Suppressor macrophage treated with lipopolysaccharide for 4 hours (primary cell): Measurements from ENCODE around the gene MRAP.

ENCODE experiments used
- DNase-seq: peaks from one replicate; pipeline ENCODE4 v3.0.0-alpha.2; 2020

The MRAP gene

GRCh38 chr21:32350211-32350980, 51.7 kb downstream of the MRAP start:
- no peak for DNase-seq

DNA sequence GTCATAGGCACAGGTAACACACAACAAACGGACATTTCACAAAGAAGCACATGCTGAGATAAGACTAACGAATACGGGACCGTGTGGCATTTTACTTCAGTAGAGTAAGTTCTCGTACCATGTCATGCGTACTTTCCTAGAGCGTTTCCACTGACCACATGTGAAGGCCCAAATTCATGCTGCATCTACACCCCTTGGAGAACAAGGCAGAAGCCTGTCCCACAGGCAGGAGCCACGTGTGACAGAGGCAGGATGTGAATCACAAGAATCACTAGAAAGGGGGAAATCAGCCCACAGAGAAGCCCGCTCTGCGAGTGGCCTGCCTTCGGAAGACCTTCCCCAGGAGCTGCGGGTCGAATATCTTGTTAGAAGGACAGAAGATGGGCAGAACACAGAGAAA, 52.3 kb downstream of the MRAP start:
- no peak for DNase-seq

- no peak for DNase-seq
These were observed 52.8 kb downstream of the MRAP start for GRCh38 chr21:32351428-32351827.

DNA sequence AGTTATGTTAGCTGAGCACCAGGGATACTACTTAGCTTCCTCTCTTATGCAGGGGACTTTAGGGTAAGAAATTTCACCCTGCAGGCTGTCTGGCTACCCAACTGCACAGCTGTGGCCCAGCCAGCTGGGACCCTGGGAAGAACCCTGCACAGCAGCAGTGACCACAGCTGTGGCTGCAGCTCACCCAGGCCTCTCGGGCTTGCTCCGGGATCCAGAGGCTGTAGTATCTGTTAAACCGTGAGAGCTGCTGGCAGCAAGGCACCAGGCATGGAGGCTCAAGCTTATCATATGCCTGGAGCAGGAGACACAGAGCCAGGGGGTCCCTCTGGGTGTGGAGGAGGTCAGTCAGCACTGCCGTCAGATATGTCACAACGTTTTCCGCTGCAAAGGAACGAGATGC, 53.9 kb downstream of the MRAP start:
- DNase-seq: no peak

- DNase-seq: no peak
These were observed 54.5 kb downstream of the MRAP start for GRCh38 chr21:32353002-32353711.

- DNase-seq: no peak
These were observed 58.3 kb downstream of the MRAP start for GRCh38 chr21:32356874-32357395.

DNA sequence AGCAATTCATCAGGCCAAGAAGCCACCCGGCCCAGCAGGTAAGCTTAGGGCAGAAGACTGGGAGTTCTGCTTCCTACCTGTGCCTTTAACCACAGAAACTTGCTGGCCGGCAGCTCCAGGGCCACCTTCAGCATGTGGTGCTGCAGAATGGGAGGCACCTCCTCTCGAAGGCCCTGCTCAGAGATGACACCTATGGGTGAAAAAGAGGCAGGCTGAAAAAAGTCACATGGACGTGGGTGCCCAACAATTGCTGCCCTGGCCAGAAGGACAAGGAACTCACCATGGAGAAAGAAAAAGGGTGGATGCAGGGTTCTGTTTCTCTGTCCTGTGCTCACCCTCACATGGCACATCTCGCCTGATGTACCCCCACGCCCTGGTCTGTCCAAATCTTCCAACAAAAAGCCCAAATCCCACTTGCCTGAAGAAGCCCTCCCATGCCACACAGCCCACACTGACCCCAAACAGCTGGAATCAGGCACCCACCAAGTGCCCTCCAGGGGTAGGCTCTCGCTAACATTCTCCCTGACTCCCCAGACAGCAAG, 61.1 kb downstream of the MRAP start:
- DNase-seq: no peak

GRCh38 chr21:32360401-32360975, 61.8 kb downstream of the MRAP start:
- no peak for DNase-seq
